Measurements from ENCODE around the gene INSYN2B. TPM values are rescaled to one million over a fixed set of nuclear protein-coding genes. Genes with fewer than 3 reads are reported as not detected.

The INSYN2B gene
- total RNA-seq, 1 experiment from 2014 or later: 11.1 TPM

Other genes starting within 250 kb of the INSYN2B start
- gene FOXI1, start 125.4 kb upstream of the INSYN2B start, total RNA-seq (2014; rRNA removed; shearing (Covaris generic)): not detected in 2 replicates

All from Daoy (cell line).